GM18517 (cell line): Measurements from ENCODE around the gene ZNF683.
"Not testable (repeated sequence)": the region's sequence is repeated elsewhere in the genome, so short reads cannot be mapped to it uniquely, and the experiment has no call there.

Experiments used
- ATAC-seq: cut with Tn5 transposase; IDR thresholded peaks from one replicate; pipeline ENCODE4 v1.9.1; 2021; ENCODE audit warnings: mild to moderate bottlenecking, moderate library complexity; ENCODE audit not compliant: unreplicated experiment

Gene ZNF683

GRCh38 chr1:26340047-26340481, 32.5 kb downstream of the ZNF683 start:
- ATAC-seq = no peak

GRCh38 chr1:26338670-26339069, 33.9 kb downstream of the ZNF683 start:
- no peak for ATAC-seq

GRCh38 chr1:26337625-26338024, 34.9 kb downstream of the ZNF683 start:
- ATAC-seq = no peak

- ATAC-seq = no peak
Measured at GRCh38 chr1:26337206-26337535, 35.4 kb downstream of the ZNF683 start.

GRCh38 chr1:26336477-26337205, 35.9 kb downstream of the ZNF683 start:
- ATAC-seq = no peak

GRCh38 chr1:26335774-26336476, 36.6 kb downstream of the ZNF683 start:
- no peak for ATAC-seq

- not testable (repeated sequence) for ATAC-seq
Measured at GRCh38 chr1:26333312-26333711, 39.2 kb downstream of the ZNF683 start.

- ATAC-seq = no peak
Measured at GRCh38 chr1:26330276-26330675, 42.3 kb downstream of the ZNF683 start.

GRCh38 chr1:26329380-26329779, 43.2 kb downstream of the ZNF683 start:
- not testable (repeated sequence) for ATAC-seq

- ATAC-seq = no peak
Measured at GRCh38 chr1:26328597-26328996, 44.0 kb downstream of the ZNF683 start.

- no peak for ATAC-seq
Measured at GRCh38 chr1:26327956-26328362, 44.6 kb downstream of the ZNF683 start.

- no peak for ATAC-seq
Measured at GRCh38 chr1:26324550-26324949, 48.0 kb downstream of the ZNF683 start.

- no peak for ATAC-seq
Measured at GRCh38 chr1:26323382-26323781, 49.2 kb downstream of the ZNF683 start.

GRCh38 chr1:26322042-26322331, 50.6 kb downstream of the ZNF683 start:
- ATAC-seq = no peak

- ATAC-seq = no peak
Measured at GRCh38 chr1:26321315-26322041, 51.1 kb downstream of the ZNF683 start.

GRCh38 chr1:26320896-26321295, 51.7 kb downstream of the ZNF683 start:
- ATAC-seq = no peak

GRCh38 chr1:26318338-26319064, 54.0 kb downstream of the ZNF683 start:
- ATAC-seq = no peak

- ATAC-seq = no peak
Measured at GRCh38 chr1:26317612-26318337, 54.8 kb downstream of the ZNF683 start, which contains the start of gene CD52. CD52 (plus strand) TSS chr1:26317958; CDS start chr1:26318018, 60 bp downstream.

GRCh38 chr1:26317146-26317545, 55.4 kb downstream of the ZNF683 start:
- no peak for ATAC-seq
